ENCODE measurements around the gene KCNQ1OT1. TPM values are rescaled to one million over a fixed set of nuclear protein-coding genes. Genes with fewer than 3 reads are reported as not detected.
A peak's percentile ranks its signal among the peaks of the same experiment; 100 is the strongest.

The KCNQ1OT1 gene
- 3.4 TPM for total RNA-seq

GRCh38 chr11:2699531-2700414, at the start of gene KCNQ1OT1:
Gene KCNQ1OT1 (minus strand): TSS chr11:2699994.
- intact Hi-C loops (cut with DNase I): loop anchor here (5.0 kb wide), 1 partner anchor 188 kb away; the partner anchor contains the start of gene CDKN1C
- Histone ChIP-seq H3K36me3 (no peaks in the 10 kb centered on the region), H3K9me3 (no peaks in the 10 kb centered on the region), H3K27me3 (no peaks in the 10 kb centered on the region), H3K4me3 (peak within 1 kb of the TSS; percentile 53 to 71), H3K27ac (peak within 1 kb of the TSS; percentile 88), H3K4me1 (peaks cover 14% of the 10 kb centered on the region)
- TF ChIP-seq CTCF (IDR thresholded peaks at IDR 0.05) (no peak), POLR2A (IDR thresholded peaks at IDR 0.05) (peak in 1 of 2 donors; percentile 94), POLR2AphosphoS5 (IDR thresholded peaks at IDR 0.05; ENCODE audit: insufficient read depth in 1 of 2, low read depth in 1 of 2) (peak; percentile 71 to 96)
- peak in 1 of 2 donors; percentile 96 for DNase-seq (ENCODE audit: extremely low spot score in 2 of 2)

- no peak overlapping the region for H3K27ac ChIP-seq
- intact Hi-C loops (cut with DNase I): no loop called here
- DNase-seq (ENCODE audit: extremely low spot score in 2 of 2): no peak
- H3K27me3 ChIP-seq: no peaks in the 10 kb centered on the region
- TF ChIP-seq POLR2AphosphoS5 (IDR thresholded peaks at IDR 0.05; ENCODE audit: insufficient read depth in 1 of 2, low read depth in 1 of 2): no peak
- no peak for TF ChIP-seq POLR2A (IDR thresholded peaks at IDR 0.05)
- no peak overlapping the region for H3K4me3 ChIP-seq
- no peaks in the 10 kb centered on the region for H3K4me1 ChIP-seq
- H3K36me3 ChIP-seq: no peaks in the 10 kb centered on the region
- no peaks in the 10 kb centered on the region for H3K9me3 ChIP-seq
These were observed 49.2 kb upstream of the KCNQ1OT1 start for GRCh38 chr11:2748814-2749554.

- H3K36me3 ChIP-seq: no peaks in the 10 kb centered on the region
- no peaks in the 10 kb centered on the region for H3K4me1 ChIP-seq
- H3K27ac ChIP-seq: no peak overlapping the region
- no peak for DNase-seq (ENCODE audit: extremely low spot score in 2 of 2)
- no peaks in the 10 kb centered on the region for H3K27me3 ChIP-seq
- TF ChIP-seq POLR2AphosphoS5 (IDR thresholded peaks at IDR 0.05; ENCODE audit: insufficient read depth in 1 of 2, low read depth in 1 of 2) (no peak), POLR2A (IDR thresholded peaks at IDR 0.05) (no peak), CTCF (IDR thresholded peaks at IDR 0.05) (no peak)
- no peaks in the 10 kb centered on the region for H3K9me3 ChIP-seq
- intact Hi-C loops (cut with DNase I): no loop called here
- H3K4me3 ChIP-seq: no peak overlapping the region
These were observed 48.4 kb upstream of the KCNQ1OT1 start for GRCh38 chr11:2748061-2748813.

GRCh38 chr11:2747248-2748027, 47.6 kb upstream of the KCNQ1OT1 start:
- no peak for TF ChIP-seq CTCF (IDR thresholded peaks at IDR 0.05)
- TF ChIP-seq POLR2AphosphoS5 (IDR thresholded peaks at IDR 0.05; ENCODE audit: insufficient read depth in 1 of 2, low read depth in 1 of 2): no peak
- no peak for TF ChIP-seq POLR2A (IDR thresholded peaks at IDR 0.05)
- no peaks in the 10 kb centered on the region for H3K27me3 ChIP-seq
- intact Hi-C loops (cut with DNase I): no loop called here
- no peaks in the 10 kb centered on the region for H3K9me3 ChIP-seq
- H3K4me3 ChIP-seq: no peak overlapping the region
- no peak overlapping the region for H3K27ac ChIP-seq
- H3K36me3 ChIP-seq: no peaks in the 10 kb centered on the region
- peaks cover 2% of the 10 kb centered on the region for H3K4me1 ChIP-seq
- DNase-seq (ENCODE audit: extremely low spot score in 2 of 2): no peak
